ENCODE data around the gene KRT82. TPM values are rescaled to one million over a fixed set of nuclear protein-coding genes. Genes with fewer than 3 reads are reported as not detected.

Gene KRT82
- polyA plus RNA-seq, 1 of the 3 experiments (the other 2 are of a cell fraction) = not detected

- Histone ChIP-seq H3K27ac (ENCODE audit: low read depth in 2 of 2, low read length in 1 of 2) (no peak overlapping the region), H3K9me3 (no peaks in the 10 kb centered on the region), H3K27me3 (ENCODE audit: insufficient read depth) (peaks cover 22% of the 10 kb centered on the region; the same call in 1 of the 2 replicates), H3K4me3 (ENCODE audit: low read depth in 2 of 2, low read length in 1 of 2) (no peak overlapping the region), H2AFZ (ENCODE audit: low read depth) (no peak overlapping the region), H3K4me1 (ENCODE audit: control insufficient read depth in 1 of 2, insufficient read depth in 2 of 2, low read depth in 1 of 2, low read length in 1 of 2) (no peaks in the 10 kb centered on the region; a peak in 1 of 4 replicates), H4K20me1 (ENCODE audit: insufficient read depth) (no peaks in the 10 kb centered on the region), H3K9ac (no peak overlapping the region), H3F3A (replicated peaks; ENCODE audit: insufficient read depth) (no peaks in the 10 kb centered on the region), H3K4me2 (no peak overlapping the region), H3K9me2 (no peaks in the 10 kb centered on the region), H3K79me2 (ENCODE audit: insufficient read depth) (no peaks in the 10 kb centered on the region), H3K36me3 (replicated peaks in 1 of 2; ENCODE audit: control insufficient read depth in 1 of 2, insufficient read depth in 2 of 2, low read length in 1 of 2) (no peaks in the 10 kb centered on the region)
- POLR2A ChIA-PET = no interaction called here
- CTCF ChIA-PET = interaction anchor here (1.1 to 3.7 kb wide), 2 partner anchors 13 to 521 kb away, joined by 4 to 35 read pairs; no protein-coding TSS in a partner anchor
- TF ChIP-seq, protein P1, sequence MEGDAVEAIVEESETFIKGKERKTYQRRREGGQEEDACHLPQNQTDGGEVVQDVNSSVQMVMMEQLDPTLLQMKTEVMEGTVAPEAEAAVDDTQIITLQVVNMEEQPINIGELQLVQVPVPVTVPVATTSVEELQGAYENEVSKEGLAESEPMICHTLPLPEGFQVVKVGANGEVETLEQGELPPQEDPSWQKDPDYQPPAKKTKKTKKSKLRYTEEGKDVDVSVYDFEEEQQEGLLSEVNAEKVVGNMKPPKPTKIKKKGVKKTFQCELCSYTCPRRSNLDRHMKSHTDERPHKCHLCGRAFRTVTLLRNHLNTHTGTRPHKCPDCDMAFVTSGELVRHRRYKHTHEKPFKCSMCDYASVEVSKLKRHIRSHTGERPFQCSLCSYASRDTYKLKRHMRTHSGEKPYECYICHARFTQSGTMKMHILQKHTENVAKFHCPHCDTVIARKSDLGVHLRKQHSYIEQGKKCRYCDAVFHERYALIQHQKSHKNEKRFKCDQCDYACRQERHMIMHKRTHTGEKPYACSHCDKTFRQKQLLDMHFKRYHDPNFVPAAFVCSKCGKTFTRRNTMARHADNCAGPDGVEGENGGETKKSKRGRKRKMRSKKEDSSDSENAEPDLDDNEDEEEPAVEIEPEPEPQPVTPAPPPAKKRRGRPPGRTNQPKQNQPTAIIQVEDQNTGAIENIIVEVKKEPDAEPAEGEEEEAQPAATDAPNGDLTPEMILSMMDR (IDR thresholded peaks at IDR 0.05) = no peak
- TF ChIP-seq TEAD4 (IDR thresholded peaks at IDR 0.05; ENCODE audit: borderline replicate concordance, insufficient read depth) (no peak), RFX5 (IDR thresholded peaks at IDR 0.05; ENCODE audit: low read length) (no peak), FOXJ3 (CRISPR knock-in tag; IDR thresholded peaks at IDR 0.05) (no peak), SMC3 (IDR thresholded peaks at IDR 0.05; ENCODE audit: low read depth, low read length) (no peak), RXRA (IDR thresholded peaks at IDR 0.05; ENCODE audit: borderline replicate concordance, low read depth) (no peak), NFIC (IDR thresholded peaks at IDR 0.05; ENCODE audit: borderline replicate concordance) (no peak), EP300 (IDR thresholded peaks at IDR 0.05; ENCODE audit: borderline replicate concordance in 1 of 2, low read depth in 1 of 2, low read length in 1 of 2) (no peak), FOXM1 (IDR thresholded peaks at IDR 0.05; ENCODE audit: low read depth) (no peak), POLR2AphosphoS5 (IDR thresholded peaks at IDR 0.05; ENCODE audit: low read depth, low read length) (no peak), NRF1 (IDR thresholded peaks at IDR 0.05; ENCODE audit: low read depth, low read length) (no peak), RAD21 (IDR thresholded peaks at IDR 0.05; ENCODE audit: low read length) (no peak), EZH2phosphoT487 (IDR thresholded peaks at IDR 0.05; ENCODE audit: borderline replicate concordance, low read depth) (no peak), MEF2A (IDR thresholded peaks at IDR 0.05; ENCODE audit: borderline replicate concordance, low read depth) (no peak), ELF1 (IDR thresholded peaks at IDR 0.05) (no peak)
- TF ChIP-seq, protein P2, sequence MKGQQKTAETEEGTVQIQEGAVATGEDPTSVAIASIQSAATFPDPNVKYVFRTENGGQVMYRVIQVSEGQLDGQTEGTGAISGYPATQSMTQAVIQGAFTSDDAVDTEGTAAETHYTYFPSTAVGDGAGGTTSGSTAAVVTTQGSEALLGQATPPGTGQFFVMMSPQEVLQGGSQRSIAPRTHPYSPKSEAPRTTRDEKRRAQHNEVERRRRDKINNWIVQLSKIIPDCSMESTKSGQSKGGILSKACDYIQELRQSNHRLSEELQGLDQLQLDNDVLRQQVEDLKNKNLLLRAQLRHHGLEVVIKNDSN (IDR thresholded peaks at IDR 0.05; ENCODE audit: borderline replicate concordance, low read depth) = no peak
- DNase-seq = no peak
- WGBS (ENCODE audit: low lambda C conversion rate) = 34% methylated on average over 5 of the region's 5 CpGs
Observed at GRCh38 chr12:52358575-52359350, 47.4 kb downstream of the KRT82 start.

Measured in SK-N-SH (cell line).